Stimulated activated CD4-positive, alpha-beta T cell treated with anti-CD3 and anti-CD28 coated beads, Interleukin-2, amount 100 ng/mL, for 48 hours (primary cell): ENCODE data around the gene CXCL12.

ENCODE experiments used
- DNase-seq, 2 donors: peaks; one replicate each; pipeline ENCODE4 v3.0.0-alpha.2; 2020

CXCL12 gene

DNA sequence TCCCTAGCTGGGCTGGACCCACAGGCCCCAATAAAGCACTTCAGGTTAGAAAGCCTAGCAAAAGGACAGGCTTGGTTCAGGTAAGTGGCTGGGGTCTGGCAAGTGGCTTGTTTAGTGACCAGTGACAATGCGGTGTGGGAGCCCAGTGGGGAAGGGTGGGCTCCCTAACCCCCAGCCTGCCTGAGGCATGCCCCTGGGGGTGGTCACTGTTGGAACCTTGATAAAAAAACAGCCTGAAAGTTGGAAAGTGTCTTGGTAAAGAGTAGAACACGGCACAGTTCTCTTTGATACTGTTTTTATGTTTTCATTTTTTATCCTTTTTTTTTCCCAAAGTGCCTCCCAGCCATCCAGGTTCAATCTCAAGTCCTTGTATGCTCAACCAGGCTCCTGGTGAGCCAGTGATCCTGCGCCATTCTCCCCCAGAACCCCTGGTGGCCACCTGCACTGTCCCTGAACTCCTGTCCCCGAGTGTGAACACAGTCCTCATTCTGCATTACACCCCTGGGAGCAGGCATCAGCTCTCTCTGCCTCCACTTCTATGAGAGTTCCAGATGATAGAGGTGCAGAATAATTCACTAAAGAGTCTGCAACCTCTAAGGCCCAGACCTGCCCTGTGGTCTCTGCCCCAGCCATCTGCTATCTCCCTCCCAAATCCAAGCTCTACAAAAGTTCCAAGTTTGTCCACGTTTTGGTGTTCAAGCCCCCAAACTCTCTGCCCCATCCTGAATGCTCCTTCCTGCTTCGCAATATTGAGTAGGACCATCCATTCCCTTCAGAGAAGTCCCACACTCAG lies 15.0 kb upstream of the CXCL12 start:
- no peak for DNase-seq

DNA sequence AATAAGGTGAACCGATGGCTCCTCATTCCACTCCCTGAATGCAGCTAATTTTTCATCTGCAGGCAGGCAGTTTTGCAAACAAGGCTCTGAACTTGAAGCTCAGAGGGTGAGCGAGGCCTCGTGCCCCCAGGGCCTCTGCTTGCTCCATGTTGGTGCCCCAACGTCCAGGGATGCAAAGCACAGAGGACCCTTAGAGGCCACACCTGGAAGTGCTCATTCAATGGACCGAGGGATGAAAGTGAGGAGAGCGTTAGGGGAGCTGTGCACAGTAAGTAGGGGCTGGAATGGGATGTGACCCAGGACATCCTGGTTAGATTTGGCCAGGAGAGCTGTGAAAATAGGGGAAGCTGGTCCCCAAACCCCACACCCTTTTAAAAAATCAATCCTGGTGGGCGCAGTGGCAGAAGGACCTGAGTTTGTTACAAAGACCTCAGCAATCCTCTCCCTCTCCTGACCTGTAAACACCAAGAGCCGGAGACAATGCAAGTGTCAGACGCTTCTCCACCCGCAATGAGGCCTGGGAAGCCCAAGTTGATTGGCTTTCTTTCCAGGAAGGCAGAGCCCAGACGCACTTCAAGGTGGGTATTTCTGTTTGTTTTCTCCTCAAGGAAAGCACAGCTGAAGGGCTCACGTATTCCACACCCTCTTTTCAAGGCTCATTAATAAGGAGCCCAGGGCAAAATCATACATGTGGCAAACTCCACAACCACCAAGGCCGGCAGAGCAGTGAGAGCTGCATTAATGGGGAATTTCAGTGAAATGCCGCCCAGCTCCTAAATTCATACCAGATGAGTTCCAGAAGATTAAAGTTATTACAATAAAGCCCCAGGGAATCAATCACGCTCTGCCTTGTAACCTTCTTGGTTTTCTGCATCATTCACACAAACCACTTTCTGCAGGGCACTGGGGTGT lies 14.1 kb upstream of the CXCL12 start:
- DNase-seq, result no peak

DNA sequence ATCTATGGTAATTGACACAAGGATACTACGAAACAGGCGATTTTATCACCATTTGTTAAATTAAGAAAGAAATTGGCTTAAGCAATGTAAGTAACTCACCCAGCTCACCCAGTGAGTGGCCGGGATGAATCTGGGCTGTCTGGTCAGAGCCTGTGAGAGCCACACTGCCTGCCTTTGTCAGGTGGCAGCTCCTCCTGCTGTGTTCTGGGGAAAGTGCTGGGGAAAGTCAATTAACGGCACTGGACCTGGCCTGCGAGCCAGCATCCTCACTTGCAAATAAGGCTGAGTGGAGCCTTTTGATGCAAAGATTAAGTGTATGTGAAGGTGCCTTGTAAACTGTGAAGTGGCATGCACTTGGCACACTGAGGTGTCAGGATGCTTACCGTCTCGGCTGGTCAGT lies 13.4 kb upstream of the CXCL12 start:
- no peak for DNase-seq

DNA sequence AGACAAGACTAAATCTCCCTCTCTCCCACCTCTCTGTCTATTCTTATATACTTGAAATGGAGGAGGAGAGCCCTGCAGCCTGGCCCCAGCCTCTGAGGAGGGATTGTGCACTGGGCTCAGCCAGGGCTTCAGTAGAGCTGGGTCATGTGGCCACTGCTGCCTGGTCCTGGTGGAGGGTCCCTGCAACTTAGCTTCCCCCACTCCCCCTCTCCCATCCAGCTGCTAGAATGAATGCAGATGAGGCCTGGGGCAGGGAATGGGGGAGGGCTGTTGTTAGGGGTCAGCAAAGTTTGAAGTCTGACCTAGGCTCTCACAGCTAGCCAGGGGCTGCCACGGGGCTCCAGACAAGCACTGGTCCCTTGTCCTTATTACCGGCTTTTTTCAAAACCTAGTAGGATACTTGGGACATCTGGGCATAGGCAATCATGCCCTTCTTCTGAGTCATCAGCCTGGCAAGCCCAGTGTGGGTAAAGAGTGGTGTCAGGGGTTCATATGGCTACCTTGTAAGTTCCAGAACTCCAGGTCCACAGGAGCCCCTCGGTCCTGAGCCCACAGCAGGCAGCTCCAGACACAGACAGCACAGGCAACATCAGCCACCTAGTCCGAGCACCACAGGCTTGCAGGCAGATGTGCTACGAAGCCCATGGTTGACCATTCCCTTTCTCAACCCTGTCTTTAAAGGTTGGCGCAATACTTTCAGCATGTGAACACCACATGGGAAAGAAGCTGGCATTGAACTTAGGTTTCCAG lies 12.8 kb upstream of the CXCL12 start:
- DNase-seq, result no peak

DNA sequence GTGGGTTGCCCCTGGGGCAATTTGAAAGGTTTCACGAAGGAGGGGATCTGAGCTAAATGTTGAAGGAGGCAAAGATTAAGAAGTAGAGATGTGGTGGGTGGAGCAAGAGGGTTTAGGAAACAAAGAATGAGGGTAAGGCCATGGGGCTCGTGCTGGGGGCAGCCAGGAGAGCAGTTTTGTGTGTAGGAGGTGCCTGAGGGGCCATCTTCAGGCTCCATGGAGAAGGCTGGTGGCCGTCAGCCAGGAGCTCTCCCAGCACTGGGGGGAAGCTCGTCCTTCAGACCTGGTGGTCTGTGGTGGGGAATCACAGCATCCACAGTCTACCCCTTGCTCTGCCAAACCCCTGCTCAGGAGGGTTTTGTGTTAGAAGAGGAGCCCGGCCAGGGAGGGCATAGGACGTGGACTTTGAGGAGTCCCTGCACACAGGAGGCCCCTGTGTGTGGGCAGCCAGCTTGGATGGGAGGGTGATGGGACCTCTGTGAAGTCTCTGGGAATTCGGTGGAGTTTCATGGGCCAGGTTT lies 11.8 kb upstream of the CXCL12 start:
- DNase-seq, result no peak

DNA sequence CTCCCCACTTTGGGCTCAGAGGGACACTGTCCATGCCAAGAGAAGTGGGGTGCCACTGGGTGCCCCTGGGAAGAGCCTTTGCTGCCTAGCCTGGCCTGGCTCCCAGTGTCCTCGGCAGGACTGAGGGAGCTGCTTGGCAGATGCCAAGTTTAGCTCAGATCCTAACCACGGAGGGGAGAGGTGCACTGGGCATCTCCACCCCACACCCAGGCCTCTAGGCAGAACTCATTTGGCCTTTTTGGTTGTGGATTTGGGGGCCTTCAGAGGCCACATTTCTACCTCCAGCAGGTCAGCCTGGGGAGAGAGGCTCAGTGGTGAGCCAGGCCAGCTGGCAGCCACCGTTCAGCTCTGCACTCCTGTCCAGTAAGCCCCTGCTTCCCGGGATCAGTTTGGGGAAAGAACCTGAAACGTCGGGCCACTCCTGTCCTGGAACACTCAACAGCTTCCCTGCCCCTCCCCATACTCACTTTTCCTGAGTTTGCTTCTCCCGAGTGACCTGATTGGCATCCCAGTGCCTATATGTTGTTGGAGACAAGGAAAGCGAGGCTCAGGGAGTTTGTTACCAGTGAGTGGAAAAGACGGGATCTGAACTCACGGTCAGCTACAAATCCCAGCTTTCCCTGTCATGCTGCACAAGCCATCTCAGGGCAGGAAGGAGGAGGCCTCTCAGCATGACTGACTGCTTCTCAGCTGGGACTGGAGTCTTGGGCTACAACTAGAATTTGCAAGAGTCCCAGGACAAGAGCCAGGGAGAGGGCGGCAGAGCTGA lies 11.2 kb upstream of the CXCL12 start:
- DNase-seq, result no peak

DNA sequence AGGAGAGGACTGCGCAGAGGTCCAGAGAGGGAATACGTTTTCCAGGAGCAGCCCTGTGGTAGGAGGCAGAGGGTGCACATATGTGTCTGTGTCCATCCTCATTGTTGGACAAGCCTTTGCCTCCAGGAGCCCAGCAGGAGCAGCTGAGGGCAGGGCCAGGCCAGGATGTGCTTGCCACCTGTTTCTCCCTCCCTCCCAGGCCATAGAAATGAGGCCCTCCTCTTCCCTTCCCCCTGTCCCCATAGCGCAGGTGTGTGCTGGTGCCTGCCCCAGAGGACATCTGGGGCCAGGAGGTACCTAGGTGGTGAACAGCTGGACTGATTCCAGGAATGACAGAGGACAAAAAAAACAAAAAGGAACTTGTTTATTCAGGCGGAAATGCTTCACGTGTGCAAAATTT lies 10.5 kb upstream of the CXCL12 start:
- no peak for DNase-seq

DNA sequence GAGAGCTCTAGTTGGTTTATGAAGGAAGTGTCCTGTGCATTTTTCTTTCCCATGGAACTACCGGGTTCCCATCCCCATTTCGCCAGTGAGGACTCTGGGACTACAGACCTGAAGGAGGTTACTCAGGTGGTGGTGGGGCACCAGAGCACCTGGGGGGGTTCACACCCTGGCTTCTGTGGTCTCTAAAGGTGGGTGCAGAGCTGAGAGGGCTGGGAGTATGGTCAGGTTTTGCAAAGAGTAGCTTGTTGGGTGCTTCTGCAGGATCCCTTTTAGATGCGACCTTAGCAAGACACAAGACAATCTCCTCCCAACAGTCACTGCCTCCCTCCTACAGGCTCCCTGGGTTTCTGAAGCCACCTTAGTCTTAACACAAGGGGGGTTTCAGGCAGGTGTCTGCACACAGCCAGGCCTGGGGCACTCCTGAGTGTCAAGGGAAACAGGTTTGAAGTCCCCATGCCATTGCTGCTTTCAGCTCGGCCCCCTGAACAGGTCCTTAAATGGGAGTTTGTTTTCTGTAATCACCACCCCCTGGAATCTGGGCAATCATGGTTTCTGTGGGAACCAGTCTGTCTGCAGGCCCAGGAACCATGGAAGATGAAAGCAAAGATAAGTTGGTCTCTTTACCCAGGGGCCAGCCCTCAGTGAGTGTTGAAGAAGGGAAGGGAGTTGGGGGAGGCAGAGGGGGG lies 9.9 kb upstream of the CXCL12 start:
- DNase-seq, result no peak

DNA sequence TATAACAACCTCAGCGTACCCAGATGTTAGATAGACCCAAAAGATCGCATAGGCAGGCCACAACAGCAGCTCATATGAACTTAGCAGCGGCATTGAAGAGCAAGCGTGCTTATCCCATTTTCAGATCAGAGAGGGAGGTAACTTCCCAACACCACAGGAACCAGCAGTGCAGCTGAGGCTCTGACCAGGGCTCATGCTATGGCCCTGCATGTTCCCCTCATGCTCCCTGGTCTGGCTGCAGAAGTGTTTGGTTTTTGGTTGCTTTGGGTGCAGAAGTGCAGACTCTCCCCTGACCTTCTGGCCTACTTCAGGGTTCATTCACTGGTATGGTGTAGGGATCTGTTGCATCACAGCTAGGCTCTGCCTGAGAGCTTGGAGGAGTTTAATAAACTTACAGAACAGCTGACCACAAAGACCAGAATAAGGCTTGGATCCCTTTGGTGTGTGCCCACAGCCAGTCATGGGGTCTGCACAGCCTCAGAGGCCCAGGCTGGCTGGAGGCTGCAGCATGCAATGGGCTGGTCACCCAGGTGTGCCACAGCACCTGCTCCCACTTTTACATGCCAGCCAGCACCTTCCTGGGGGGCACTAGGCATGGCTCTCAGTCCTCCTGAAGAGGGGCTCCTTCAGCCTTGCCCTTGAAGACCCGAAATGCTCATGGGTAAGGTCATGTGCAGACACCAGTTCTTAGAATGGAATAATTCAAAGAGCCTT lies 9.1 kb upstream of the CXCL12 start:
- no peak for DNase-seq

DNA sequence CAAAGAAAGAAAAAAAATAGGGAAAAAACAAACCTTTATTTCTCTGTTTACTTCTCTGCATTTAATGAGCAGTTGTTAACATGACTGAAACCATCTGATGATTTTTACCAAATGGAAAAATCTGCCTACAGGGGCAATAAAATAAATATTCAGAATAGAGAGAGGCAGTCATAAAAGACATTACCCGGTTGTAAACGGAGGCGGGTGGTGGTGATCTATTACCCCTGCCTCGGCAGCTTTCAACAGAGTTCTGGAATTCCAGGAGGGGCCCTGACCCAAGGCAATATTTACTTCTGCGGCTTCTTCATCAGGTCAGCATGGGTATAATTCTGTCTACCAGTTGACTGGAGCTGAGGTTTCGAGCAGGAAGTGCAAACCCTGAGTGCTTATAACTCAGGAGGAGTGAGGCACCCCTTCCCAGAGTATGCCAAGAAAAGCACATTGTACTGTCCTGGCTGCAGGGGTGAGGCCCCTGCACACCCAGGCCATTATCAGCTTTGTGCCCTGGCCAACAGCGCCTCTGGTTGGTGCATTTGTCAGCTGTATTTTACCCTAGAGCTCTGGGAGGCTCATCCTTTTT lies 8.2 kb upstream of the CXCL12 start:
- no peak for DNase-seq

DNA sequence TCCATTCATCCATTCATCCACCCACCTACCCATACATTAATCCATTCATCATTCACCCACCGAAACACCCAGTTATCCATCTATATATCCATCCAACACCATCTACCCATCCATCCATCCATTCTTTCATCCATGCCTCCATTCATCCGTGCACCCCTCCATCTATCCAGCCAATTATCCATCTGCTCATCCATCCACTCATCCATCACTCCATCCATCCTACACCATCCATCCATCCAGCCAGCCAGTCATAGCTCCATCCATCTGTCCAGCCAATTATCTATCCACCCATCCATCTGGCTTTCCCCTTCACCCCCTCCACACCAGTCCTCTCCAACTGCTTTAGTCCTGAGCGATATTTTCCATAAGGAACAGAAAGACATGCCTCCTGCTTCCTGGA lies 7.5 kb upstream of the CXCL12 start:
- DNase-seq, result no peak

DNA sequence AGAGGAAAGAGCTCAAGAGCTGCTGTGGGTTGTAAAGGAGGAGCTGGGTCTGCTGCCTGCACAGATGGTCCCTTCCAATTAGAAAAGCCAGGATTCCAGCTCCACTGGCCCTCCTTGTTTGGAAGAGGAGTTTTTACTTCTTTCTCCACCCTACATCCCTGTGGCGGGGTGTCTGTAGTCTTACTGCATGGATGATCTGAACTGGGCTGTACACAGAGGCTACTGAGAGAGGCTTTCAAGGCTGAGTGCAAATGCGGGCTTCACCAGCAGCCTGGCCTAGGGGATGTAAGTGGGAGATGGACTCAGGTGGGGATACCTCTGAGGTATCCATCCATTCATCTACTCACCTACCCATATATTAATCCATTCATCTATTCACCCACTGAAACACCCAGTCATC lies 7.1 kb upstream of the CXCL12 start:
- DNase-seq, result no peak

DNA sequence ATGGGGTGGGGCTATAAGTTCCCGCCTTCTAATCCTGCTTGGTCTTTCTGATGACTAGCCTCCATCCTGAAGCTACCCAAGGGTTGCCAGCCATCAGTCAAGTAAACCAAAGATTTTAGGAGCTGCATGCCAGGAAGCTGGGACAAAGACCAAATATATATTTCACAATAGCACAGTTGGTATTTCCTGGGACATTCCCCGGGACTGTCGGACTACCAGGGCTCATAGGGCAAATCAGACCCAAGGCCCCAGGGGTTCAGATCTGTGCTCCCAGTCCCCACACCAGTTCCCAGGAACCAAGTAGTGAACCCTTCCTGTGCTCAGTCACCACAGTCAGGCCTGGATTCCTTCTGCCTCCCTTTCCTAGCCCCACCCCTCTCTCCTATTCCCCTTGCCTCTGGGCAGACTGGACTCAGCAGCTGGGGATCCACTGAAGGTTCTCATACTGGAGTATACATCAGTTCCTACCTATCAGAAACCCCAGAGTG lies 5.7 kb upstream of the CXCL12 start:
- DNase-seq, result no peak

DNA sequence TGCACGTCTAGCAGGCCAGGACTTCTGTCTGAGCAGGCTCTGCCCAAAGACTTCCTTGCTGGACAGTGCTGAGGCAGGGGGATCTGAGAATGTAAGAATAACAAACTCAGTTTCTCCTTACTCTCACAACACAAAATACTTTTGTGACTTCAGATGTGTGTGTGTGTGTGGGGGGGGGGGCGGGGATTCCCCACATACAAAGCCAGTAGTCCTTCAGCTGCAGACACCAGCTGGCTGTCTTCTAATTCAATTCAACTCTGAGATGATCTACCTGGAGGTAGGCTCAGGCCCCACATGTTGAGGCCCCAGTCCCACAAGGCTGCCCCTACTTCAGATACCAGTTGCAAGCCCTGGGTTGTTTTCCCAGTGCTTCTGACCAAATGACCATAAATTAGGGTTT lies 4.7 kb upstream of the CXCL12 start:
- DNase-seq, result no peak

DNA sequence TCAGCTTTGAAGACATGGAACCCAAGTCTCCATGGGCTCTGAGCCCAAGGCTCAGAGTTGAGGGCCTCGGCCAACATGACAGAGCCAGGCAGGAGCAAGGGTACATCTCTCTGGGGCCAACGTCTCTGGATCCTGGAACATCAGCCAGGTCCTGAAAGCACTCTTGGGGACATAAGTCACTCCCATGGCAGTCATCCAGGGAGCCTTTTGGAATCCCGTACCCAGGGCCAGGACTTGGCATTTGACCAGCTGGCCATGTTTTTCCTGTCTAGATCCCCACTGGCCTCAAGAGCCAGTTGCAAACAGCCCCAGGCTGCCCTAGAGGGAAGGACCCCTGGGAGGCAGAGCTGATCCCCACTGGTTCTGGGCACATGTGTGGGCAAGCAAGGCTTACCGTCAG lies 4.3 kb upstream of the CXCL12 start:
- no peak for DNase-seq

DNA sequence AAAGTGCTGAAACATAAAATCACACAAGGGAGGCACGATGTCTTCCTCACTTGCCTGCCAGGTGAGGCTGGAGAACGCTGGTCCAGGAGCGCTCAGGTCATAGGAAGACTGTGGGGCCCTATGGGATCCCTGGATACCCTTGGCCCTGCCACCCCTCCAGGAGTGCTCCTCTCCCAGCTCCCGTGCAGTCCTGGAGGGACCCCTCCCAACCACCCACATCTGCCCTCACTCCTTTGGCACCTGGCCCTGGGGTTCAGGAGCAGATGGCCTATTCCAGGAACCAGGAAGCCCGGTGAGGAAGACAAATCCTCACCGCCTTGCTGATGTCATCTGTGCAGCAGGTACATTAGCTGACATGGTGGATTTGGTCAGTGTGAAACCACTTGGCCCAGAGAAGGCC lies 3.7 kb upstream of the CXCL12 start:
- DNase-seq, result no peak

DNA sequence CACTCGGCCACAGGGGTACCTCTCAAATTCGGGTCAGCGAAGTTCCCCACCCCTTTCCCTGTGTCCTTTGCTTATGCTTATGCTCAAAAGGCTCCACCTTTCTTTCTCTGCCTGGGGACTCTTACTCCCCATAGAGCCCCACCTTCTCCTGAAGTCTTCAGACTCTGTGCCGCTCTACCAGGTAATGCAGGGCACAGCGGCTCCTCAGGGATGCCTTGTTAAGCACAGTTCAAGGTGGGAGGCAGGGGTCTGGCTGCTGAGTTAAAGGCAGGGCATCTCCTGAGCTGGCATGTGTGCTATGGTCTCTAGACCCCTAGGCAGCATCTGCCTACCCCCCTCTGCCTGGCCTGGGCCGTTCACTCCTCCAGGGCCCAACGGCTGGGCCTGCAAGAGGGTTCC lies 3.0 kb upstream of the CXCL12 start:
- DNase-seq, result no peak

DNA sequence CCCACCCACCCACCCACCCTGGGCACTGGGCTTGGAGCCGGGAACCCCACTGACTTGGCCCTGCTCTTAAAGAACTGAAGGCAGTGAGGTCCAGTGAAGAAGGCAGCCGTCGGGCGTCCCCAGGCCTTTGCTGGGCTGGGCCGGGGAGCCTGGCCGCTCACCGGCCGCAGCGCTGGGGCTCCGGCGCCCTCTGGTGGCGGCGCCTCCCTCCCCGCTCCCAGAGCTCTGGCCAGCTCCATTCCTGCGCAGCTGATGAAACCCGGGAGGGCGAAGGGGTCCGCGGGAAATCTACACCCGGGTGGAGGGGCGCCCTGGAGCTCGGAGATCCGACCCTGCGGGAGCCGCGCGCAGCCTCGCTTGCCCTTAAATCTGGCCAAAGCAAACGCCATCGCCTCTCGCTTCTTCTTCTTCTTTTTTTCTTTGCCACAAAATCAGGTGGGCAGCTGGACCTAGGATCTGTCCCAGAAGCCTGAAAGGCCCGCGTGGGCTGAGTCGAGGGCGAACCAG lies 1.7 kb upstream of the CXCL12 start:
- peak; percentile 31 to 48 for DNase-seq

DNA sequence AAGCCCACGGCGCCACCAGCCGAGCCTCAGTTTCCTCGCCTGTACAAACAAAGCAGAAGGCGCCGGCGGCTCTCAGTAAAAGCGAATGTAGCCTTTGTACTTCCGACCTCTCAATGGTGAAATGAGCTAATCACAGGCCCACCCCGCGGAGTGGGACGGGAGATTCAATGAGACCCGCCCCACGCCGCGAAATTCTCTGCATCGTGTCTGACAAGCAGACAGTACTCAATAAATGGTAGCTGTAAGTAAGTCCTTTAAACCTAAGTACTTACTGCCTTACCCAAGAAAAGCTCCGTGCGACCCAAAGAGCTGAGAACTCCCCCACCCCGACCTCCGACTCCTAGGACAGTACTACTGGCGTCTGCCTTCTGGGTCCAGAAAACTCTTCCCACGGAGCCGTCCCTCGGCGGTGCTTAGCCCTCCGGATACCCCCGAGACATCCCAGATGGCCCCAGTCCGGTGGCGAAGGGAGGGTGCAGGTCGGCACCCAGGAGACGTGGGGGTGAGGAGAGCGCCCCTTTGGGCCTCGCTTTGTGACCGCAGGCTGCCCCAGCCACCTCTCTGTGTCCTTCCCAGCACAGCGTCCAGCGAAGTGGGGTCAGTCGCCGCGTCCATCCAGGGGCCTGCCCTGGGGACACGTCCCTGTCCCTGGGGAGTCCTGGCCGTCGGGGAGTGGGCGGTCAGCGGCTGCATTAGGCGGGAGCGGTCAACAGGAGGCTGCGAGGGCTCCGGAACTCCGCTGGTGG lies 972 bp upstream of the CXCL12 start:
- DNase-seq, result no peak

DNA sequence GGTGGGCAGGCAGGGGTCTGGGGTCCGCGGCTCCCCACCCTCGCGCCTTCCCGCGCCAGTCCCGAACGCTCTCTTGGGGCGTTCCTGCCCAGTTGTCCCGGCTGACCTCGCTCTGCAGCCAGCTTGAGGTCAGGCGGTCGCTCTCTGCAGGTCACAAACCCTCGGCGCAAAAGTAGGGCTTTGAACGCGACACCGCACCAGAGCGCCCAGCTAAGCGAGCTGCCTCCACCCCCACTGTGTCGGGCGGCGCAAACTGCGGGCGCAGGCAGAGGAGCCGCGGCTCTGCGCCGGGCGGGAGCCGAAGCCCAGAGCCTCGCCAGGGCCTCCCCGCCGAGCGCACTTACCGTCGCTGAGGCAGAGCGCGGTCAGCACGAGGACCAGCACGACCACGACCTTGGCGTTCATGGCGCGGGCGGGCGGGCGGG lies 284 bp downstream of the CXCL12 start:
- no peak for DNase-seq
